Endothelial cell of umbilical vein (primary cell): ENCODE measurements around the gene DIS3L2.

Experiments
- CTCF ChIP-seq, 2 donors: IDR thresholded peaks; 1 replicate in 1 of 2; 2 replicates in 1 of 2; pipeline ENCODE4 v1.5.1; 2011; ENCODE audit warnings: low read length in 2 of 2, mild to moderate bottlenecking in 2 of 2, moderate library complexity in 2 of 2, control low read depth in 1 of 2, inconsistent platforms in 1 of 2, low read depth in 1 of 2; ENCODE audit not compliant: insufficient read depth in 1 of 2; ENCODE audit errors: extremely low read depth in 1 of 2
- EZH2 ChIP-seq: IDR thresholded peaks from 2 replicates; pipeline ENCODE4 v1.6.1; 2012; ENCODE audit warnings: borderline replicate concordance, low read depth, mild to moderate bottlenecking, moderate library complexity, low read length, inconsistent platforms; ENCODE audit not compliant: severe bottlenecking
- FOS ChIP-seq: IDR thresholded peaks from 2 replicates; pipeline ENCODE4 v1.6.1; 2011; ENCODE audit warnings: mild to moderate bottlenecking, low read length, moderate library complexity, borderline replicate concordance; ENCODE audit not compliant: insufficient read depth
- JUN ChIP-seq: IDR thresholded peaks from 2 replicates; pipeline ENCODE4 v1.6.1; 2011; ENCODE audit warnings: borderline replicate concordance, low read depth; ENCODE audit not compliant: insufficient read length, insufficient read depth
- MAX ChIP-seq: IDR thresholded peaks from 2 replicates; pipeline ENCODE4 v1.6.1; 2011; ENCODE audit not compliant: insufficient read depth, insufficient read length
- MYC ChIP-seq: IDR thresholded peaks from one replicate; pipeline ENCODE4 v1.6.1; 2011; ENCODE audit warnings: mild to moderate bottlenecking, low read depth, low read length
- POLR2A ChIP-seq: IDR thresholded peaks from 2 replicates; pipeline ENCODE4 v1.6.1; 2012; ENCODE audit warnings: low read depth, mild to moderate bottlenecking, control low read depth, low read length
- POLR2AphosphoS5 ChIP-seq: IDR thresholded peaks from 2 replicates; pipeline ENCODE4 v1.6.1; 2012; ENCODE audit warnings: low read depth, mild to moderate bottlenecking, control low read depth, low read length, moderate library complexity; ENCODE audit not compliant: insufficient read depth

- TF ChIP-seq CTCF (IDR thresholded peaks at IDR 0.05; ENCODE audit: extremely low read depth in 1 of 2, insufficient read depth in 1 of 2, low read depth in 1 of 2, low read length in 2 of 2) (no peak), POLR2AphosphoS5 (no peak), MAX (no peak), POLR2A (no peak), MYC (no peak), JUN (no peak), EZH2 (no peak), FOS (no peak)
Observed at GRCh38 chr2:232218778-232219495, 257.4 kb downstream of the DIS3L2 start.
